Smooth muscle cell (in vitro differentiated cells): ENCODE measurements around the gene EYS. TPM values are rescaled to one million over a fixed set of nuclear protein-coding genes. Genes with fewer than 3 reads are reported as not detected.

Experiments used
- DNase-seq: peaks from one replicate; lab custom pipeline; 2025; ENCODE audit not compliant: unreplicated experiment; lab: John Stamatoyannopoulos, UW
- H2AFZ ChIP-seq: fragments of 200-600 bp; sonication (generic); 2 replicates; pipeline ENCODE4 v1.6.0; 2016; ENCODE audit warnings: antibody characterized with exemption, low read depth, mild to moderate bottlenecking
- H3F3A ChIP-seq: fragments of 200-600 bp; sonication (generic); 2 replicates; pipeline ENCODE4 v1.6.0; 2017; ENCODE audit warnings: antibody characterized with exemption, low read depth
- H3K27ac ChIP-seq: fragments of 200-600 bp; sonication (generic); 2 replicates; pipeline ENCODE4 v1.5.1; 2016; ENCODE audit warnings: low read depth, mild to moderate bottlenecking
- H3K27me3 ChIP-seq: fragments of 200-600 bp; sonication (generic); 2 replicates; pipeline ENCODE4 v1.6.1; 2016; ENCODE audit warnings: low read depth, mild to moderate bottlenecking
- H3K36me3 ChIP-seq: fragments of 200-600 bp; sonication (generic); 2 replicates; pipeline ENCODE4 v1.5.1; 2016; ENCODE audit warnings: low read depth
- H3K4me1 ChIP-seq: fragments of 200-600 bp; sonication (generic); 2 replicates; pipeline ENCODE4 v1.5.1; 2016; ENCODE audit warnings: low read depth
- H3K4me2 ChIP-seq: fragments of 200-600 bp; sonication (generic); 2 replicates; pipeline ENCODE4 v1.6.0; 2016; ENCODE audit warnings: mild to moderate bottlenecking
- H3K4me3 ChIP-seq: fragments of 200-600 bp; sonication (generic); 2 replicates; pipeline ENCODE4 v1.5.1; 2016; ENCODE audit warnings: mild to moderate bottlenecking
- H3K79me2 ChIP-seq: fragments of 200-600 bp; sonication (generic); 2 replicates; pipeline ENCODE4 v1.6.0; 2016; ENCODE audit warnings: low read depth, mild to moderate bottlenecking
- H3K9ac ChIP-seq: fragments of 200-600 bp; sonication (generic); 2 replicates; pipeline ENCODE4 v1.6.0; 2016; ENCODE audit warnings: low read depth
- H3K9me3 ChIP-seq: fragments of 200-600 bp; sonication (generic); replicated peaks from 2 replicates; pipeline ENCODE4 v1.5.1; 2016; ENCODE audit warnings: low read depth
- H4K20me1 ChIP-seq: fragments of 200-600 bp; sonication (generic); 2 replicates; pipeline ENCODE4 v1.6.0; 2016; ENCODE audit warnings: low read depth
- WGBS: methylation state at CpG from one replicate; pipeline ENCODE4 v1.1.7; 2016; ENCODE audit warnings: low lambda C conversion rate; 5-methylcytosine and 5-hydroxymethylcytosine counted together
- polyA plus RNA-seq: library from polyadenylated mRNA; unstranded; fragments of >200 nt; fragmentation: Nextera tagmentation; extraction: Ambion mirVana; gene quantifications from 2 replicates; pipeline ENCODE4 v1.2.1, GENCODE V29; 2016
- total RNA-seq: library from RNA; depleted of rRNA; stranded (reverse); fragments of >200 nt; gene quantifications from 2 replicates; pipeline ENCODE4 v1.2.3, GENCODE V29; 2014
- TF ChIP-seq, protein P1 (sequence below): fragments of 200-600 bp; sonication (generic); IDR thresholded peaks from 2 replicates; pipeline ENCODE4 v1.5.1; 2017; ENCODE audit warnings: borderline replicate concordance, mild to moderate bottlenecking, antibody characterized with exemption; ENCODE audit not compliant: insufficient read depth, poor library complexity, severe bottlenecking

EYS gene
- total and polyA plus RNA-seq, 2 experiments from 2014 or later = 0.07 to 0.18 TPM

GRCh38 chr6:64233746-64234145 lies 1473.3 kb downstream of the EYS start:
- TF ChIP-seq, protein P1, sequence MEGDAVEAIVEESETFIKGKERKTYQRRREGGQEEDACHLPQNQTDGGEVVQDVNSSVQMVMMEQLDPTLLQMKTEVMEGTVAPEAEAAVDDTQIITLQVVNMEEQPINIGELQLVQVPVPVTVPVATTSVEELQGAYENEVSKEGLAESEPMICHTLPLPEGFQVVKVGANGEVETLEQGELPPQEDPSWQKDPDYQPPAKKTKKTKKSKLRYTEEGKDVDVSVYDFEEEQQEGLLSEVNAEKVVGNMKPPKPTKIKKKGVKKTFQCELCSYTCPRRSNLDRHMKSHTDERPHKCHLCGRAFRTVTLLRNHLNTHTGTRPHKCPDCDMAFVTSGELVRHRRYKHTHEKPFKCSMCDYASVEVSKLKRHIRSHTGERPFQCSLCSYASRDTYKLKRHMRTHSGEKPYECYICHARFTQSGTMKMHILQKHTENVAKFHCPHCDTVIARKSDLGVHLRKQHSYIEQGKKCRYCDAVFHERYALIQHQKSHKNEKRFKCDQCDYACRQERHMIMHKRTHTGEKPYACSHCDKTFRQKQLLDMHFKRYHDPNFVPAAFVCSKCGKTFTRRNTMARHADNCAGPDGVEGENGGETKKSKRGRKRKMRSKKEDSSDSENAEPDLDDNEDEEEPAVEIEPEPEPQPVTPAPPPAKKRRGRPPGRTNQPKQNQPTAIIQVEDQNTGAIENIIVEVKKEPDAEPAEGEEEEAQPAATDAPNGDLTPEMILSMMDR = no peak
- Histone ChIP-seq H4K20me1 (no peaks in the 10 kb centered on the region), H3K27ac (no peak overlapping the region), H3K4me3 (no peak overlapping the region), H3K79me2 (no peaks in the 10 kb centered on the region), H3F3A (no peaks in the 10 kb centered on the region), H2AFZ (peak overlapping the region; percentile 61), H3K9ac (no peak overlapping the region), H3K27me3 (no peaks in the 10 kb centered on the region), H3K4me1 (no peaks in the 10 kb centered on the region), H3K4me2 (no peak overlapping the region), H3K36me3 (no peaks in the 10 kb centered on the region), H3K9me3 (no peaks in the 10 kb centered on the region)
- DNase-seq = no peak
- 54% methylated on average over 3 of the region's 3 CpGs for WGBS

DNA sequence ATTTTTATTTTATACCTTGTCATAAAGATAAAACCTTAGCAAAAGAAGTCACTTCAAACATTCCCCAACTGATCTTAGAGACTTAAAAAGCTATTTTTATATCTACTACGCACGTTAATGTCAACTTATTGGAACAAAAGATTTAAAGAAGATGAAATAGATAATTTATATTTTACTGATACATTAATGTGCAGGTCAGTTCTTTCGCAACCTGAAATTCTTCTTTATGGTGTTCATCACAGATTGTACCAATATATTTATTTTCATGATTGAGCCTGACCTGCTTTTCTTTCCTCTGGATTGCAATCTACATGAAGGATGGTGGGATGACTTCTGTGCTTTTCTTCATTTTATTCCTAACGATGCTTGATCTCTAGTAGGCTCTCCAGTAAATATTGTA lies 1475.1 kb downstream of the EYS start:
- Histone ChIP-seq H3K79me2 (no peaks in the 10 kb centered on the region), H3K4me1 (no peaks in the 10 kb centered on the region), H3K4me3 (no peak overlapping the region), H3K9me3 (no peaks in the 10 kb centered on the region), H3K27me3 (no peaks in the 10 kb centered on the region), H3K36me3 (no peaks in the 10 kb centered on the region), H3K9ac (no peak overlapping the region), H3F3A (no peaks in the 10 kb centered on the region), H4K20me1 (no peaks in the 10 kb centered on the region), H3K4me2 (no peak overlapping the region), H3K27ac (no peak overlapping the region), H2AFZ (no peak overlapping the region)
- 71% methylated on average over 4 of the region's 4 CpGs for whole genome bisulfite sequencing
- no peak for DNase-seq
- TF ChIP-seq, protein P1 = no peak

DNA sequence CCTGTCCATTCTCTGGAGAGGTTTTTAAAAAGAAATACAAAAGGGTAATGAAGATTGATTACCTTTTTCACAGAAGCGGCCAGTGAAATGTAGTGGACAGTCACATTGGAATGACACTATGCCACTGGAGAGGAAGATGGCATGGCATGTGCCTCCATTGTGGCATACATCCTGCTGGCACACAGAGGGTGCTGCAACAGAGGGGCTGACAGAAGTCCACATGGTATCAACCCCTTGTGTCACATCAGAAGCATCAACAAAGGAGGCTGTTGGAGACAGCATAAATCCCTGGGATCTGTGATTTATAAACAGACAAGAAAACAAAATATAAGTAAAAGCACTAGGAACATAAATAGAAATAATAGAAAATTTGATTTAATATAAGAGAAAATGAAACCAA lies 1476.5 kb downstream of the EYS start:
- DNase-seq = no peak
- Histone ChIP-seq H3F3A (no peaks in the 10 kb centered on the region), H3K79me2 (no peaks in the 10 kb centered on the region), H3K4me3 (no peak overlapping the region), H3K36me3 (no peaks in the 10 kb centered on the region), H3K9ac (no peak overlapping the region), H4K20me1 (no peaks in the 10 kb centered on the region), H3K4me2 (no peak overlapping the region), H3K27ac (no peak overlapping the region), H3K9me3 (no peaks in the 10 kb centered on the region), H3K27me3 (no peaks in the 10 kb centered on the region), H2AFZ (no peak overlapping the region), H3K4me1 (no peaks in the 10 kb centered on the region)
- TF ChIP-seq, protein P1 = no peak
- WGBS = 96% methylated on average over 1 of the region's 1 CpG

GRCh38 chr6:64227863-64228262 lies 1479.2 kb downstream of the EYS start:
- H3F3A ChIP-seq = no peaks in the 10 kb centered on the region

More at GRCh38 chr6:64227863-64228262, 1479.2 kb downstream of the EYS start:
- H3K4me2 ChIP-seq = no peak overlapping the region
- DNase-seq = no peak
- no peak overlapping the region for H3K4me3 ChIP-seq
- 93% methylated on average over 1 of the region's 1 CpG for WGBS
- no peaks in the 10 kb centered on the region for H3K4me1 ChIP-seq
- no peak overlapping the region for H2AFZ ChIP-seq
- H4K20me1 ChIP-seq = no peaks in the 10 kb centered on the region
- no peaks in the 10 kb centered on the region for H3K36me3 ChIP-seq
- no peak overlapping the region for H3K27ac ChIP-seq
- H3K9ac ChIP-seq = no peak overlapping the region
- H3K27me3 ChIP-seq = no peaks in the 10 kb centered on the region
- no peaks in the 10 kb centered on the region for H3K79me2 ChIP-seq
- TF ChIP-seq, protein P1 = no peak
- no peaks in the 10 kb centered on the region for H3K9me3 ChIP-seq
